Stimulated activated naive CD4-positive, alpha-beta T cell (primary cell): Measurements from ENCODE around the gene CFAP300.

Source experiments
- DNase-seq, 6 experiments: peaks; one replicate each; lab custom pipeline; 2025; lab: John Stamatoyannopoulos, UW

Gene CFAP300

DNA sequence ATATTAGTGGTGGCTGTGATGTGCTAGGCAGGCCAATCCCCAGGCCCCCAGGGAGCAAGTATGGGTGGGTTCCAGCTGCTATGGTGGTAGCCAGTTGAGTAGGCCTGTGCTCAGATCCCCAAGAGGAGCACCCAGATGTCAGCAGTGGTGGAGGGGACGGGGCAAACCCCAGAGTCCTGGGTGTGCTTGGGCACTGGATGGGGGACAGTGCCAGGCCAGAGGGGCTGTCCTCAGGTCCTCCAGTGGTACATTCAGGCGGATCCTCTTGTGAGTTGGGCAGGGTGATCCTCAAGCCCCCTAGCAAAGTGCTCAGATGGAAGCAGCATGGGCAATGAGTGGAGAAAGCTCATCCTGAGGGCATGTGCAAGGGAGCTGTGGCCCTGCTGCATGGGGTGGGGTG is 26.0 kb downstream of the CFAP300 start:
- no peak for DNase-seq

- no peak for DNase-seq
Observed at GRCh38 chr11:102079625-102080024, 32.4 kb downstream of the CFAP300 start.

DNA sequence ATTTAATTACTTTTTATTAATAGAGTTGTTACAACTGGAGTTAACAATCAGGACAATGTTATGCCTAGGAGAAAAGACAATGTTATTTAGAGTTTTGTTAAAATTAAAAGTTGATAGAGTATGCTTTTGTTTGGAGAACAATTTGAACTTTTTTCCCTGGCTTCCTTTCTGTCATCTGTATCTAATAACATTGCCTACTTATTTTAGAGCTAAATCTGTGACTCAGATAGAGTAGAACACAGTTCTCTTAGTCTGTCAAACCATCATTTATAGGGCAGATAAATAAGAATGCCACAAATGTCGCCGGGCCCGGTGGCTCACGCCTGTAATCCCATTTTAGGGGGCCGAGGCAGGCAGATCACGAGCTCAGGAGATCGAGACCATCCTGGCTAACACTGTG is 34.1 kb downstream of the CFAP300 start:
- no peak for DNase-seq

DNA sequence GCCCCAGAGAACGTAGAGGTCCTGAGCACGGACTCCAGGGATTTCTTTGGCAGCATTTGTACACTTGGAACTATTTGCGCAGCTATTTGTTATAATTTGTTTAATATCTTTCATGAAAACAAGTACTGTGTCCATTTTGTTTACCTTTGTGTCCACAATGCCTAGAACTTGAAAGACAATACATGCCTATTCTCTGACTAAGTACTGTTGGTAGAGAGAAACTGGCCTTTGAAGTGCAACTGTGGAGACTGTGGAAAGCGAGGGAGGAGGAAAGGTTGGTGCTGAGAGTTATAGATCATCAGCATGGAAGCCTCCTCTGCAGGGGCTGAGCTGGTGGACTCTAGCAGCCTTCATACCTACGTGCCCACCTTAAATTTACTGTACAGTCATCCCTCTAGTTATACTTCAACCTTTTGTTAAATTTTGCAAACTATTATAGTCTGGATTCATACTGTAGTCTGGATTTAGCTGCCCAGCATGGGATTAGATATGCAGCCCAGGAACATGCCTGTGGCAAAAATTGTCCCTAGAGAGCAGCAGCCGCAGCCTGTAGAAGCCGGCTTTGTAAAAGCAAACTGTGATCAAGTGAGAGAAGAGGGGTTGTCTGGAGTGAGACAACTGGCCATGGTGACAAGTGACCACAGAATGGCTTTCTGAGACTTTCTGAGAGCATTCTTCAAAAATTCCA is 38.8 kb downstream of the CFAP300 start:
- no peak for DNase-seq

- no peak for DNase-seq
Observed at GRCh38 chr11:102097186-102097585, 49.9 kb downstream of the CFAP300 start.

DNA sequence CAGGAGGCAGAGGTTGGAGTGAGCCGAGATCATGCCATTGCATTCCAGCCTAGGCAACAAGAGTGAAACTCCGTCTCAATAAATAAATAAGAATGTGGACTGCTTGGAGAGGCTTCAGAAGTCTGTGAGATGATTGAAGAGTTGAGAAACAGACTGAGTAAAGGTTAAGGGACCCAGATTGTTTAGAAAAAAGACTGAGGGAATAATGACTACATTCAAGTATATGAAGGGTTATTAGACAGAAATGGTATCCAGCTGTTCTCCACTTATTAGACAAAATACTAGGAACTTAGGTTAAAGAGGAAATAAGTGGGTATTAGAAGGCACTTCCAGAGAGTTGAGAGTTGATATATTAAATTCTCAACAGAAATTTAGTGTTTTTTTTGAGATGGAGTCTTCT is 52.5 kb downstream of the CFAP300 start:
- DNase-seq, result no peak

GRCh38 chr11:102108734-102109440 is 61.6 kb downstream of the CFAP300 start:
- DNase-seq, result no peak

DNA sequence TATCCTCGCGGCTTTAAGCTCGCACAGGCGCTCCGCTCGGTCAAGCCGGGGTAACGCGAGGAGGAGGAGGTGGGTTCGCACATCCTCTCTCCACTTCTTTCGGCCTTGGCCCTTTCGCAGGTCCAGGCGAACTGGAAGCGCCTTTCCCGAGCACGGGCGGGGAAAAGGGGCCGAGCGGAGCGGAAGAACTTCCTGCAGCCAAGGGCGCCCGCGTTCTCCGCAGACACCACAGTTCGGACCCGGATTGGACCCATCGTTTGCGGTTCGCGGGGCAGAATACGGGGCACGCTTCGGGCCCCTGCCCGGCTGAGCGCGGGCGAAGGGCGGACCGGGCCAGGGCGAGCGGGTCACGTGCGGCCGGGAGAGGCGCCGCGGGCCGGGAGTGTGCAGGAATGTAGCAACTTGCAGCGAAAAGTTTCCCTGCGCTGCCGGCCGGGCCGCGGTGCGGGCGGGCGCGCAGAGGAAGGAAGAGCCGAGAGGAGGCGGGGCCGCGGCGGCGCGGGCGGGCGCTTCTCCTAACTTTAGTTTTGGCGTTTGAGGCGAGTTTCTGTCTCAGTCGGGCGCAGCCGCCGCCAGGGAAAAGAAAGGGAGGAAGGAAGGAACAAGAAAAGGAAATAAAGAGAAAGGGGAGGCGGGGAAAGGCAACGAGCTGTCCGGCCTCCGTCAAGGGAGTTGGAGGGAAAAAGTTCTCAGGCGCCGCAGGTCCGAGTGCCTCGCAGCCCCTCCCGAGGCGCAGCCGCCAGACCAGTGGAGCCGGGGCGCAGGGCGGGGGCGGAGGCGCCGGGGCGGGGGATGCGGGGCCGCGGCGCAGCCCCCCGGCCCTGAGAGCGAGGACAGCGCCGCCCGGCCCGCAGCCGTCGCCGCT is 62.9 kb downstream of the CFAP300 start, which contains the start of gene YAP1:
Gene YAP1 (plus strand): TSS at position 552 of the 865 bp plus-strand sequence. CDS start 402 bp downstream, outside the sequence.
- DNase-seq, result peak; percentile 11 to 53 (median 30)

DNA sequence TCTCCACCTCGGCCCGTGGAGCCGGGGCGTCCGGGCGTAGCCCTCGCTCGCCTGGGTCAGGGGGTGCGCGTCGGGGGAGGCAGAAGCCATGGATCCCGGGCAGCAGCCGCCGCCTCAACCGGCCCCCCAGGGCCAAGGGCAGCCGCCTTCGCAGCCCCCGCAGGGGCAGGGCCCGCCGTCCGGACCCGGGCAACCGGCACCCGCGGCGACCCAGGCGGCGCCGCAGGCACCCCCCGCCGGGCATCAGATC is 63.4 kb downstream of the CFAP300 start:
- DNase-seq, result peak in 1 of 6 experiments; percentile 6

- DNase-seq, result peak in 2 of 6 experiments; percentile 5 to 20
Observed at GRCh38 chr11:102111011-102111786, 64.0 kb downstream of the CFAP300 start.

GRCh38 chr11:102111787-102112508 is 64.7 kb downstream of the CFAP300 start:
- DNase-seq, result peak in 2 of 6 experiments; percentile 8 to 10

DNA sequence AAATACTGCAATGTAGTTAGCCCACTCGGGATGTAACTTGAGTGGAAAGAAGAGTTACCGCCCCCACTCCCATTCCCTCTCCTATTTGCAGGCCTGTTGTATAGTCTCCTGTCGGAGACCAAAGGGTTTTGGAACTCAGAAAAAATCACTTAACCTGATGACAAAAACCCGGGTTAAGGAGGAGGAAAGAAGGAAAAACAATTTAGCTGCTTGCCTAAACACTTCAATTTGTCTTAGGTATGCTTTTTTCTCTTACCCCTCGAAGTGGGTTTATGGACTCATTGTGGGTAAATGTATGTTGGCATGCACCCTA is 65.2 kb downstream of the CFAP300 start:
- no peak for DNase-seq

DNA sequence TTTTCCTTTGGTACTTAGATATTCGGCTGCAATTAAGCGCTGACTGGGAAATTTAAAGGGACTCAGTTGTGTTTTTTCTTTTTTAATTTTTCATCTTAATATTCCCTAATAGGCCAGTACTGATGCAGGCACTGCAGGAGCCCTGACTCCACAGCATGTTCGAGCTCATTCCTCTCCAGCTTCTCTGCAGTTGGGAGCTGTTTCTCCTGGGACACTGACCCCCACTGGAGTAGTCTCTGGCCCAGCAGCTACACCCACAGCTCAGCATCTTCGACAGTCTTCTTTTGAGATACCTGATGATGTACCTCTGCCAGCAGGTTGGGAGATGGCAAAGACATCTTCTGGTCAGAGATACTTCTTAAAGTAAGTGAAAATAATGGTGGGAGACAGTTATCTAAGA is 66.8 kb downstream of the CFAP300 start:
- DNase-seq, result no peak

GRCh38 chr11:102115557-102115956 is 68.3 kb downstream of the CFAP300 start:
- DNase-seq, result no peak

DNA sequence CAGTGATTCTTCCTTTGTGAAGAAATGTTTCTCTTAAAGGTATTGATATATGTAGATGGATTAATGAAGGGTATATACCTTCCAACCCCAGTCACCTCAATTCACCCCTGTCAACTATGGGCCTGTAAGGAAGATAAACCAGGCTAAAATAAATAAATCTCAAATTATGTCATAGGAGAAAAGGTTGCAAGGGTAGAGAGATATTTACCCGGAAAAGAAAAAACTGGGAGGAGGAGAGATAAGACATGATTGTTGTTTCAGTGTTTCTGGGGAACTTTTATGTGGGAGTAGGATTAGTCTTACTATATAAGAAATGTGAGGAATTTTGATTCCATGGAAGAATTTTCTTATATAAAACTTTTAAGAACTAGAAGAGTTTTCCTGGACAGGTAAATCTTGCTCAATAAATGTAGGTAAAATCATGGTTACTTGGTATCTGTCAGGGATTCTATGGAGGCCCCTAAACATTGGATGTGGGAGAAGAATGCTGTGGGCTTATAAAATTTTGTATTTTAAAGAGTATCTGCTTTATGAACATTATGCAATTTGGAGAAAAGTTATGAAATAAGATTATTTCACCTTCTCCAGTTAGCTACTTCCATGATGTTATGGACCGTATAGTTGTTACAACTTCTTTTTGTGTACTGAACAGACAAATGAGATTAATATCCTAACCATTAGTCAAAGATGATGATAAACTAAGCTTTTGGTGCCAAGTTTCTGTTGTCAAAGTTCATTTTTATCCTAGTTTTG is 69.4 kb downstream of the CFAP300 start:
- no peak for DNase-seq

DNA sequence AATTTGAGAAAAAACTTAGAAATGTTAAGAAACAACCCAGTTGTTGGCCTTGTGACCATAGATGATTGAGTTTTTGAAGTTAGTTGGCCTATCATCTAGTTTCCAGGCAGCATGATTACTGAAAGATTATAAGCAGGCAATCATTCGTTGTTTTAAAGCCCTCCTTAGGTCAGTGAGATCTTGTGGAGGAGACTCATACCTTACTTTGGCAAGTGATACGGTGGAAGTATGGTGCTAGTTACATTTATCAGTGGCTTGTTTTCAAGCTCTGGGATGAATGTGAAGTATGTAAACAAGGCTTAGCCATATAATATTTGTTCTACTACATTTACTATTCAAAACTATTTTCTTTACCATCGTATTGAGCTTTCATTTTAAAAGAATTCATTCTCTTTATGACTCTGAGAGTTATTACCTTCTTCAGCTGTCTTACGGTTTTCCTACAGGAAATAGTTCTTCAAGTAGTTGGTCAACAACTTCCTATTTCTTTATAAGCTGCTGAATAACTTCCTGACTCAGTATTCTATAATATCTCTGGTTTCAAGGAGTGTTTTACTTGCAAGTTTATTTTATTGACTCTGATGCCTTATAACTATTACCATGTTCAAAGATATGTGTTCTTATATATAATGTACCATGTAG is 70.4 kb downstream of the CFAP300 start:
- DNase-seq, result no peak

DNA sequence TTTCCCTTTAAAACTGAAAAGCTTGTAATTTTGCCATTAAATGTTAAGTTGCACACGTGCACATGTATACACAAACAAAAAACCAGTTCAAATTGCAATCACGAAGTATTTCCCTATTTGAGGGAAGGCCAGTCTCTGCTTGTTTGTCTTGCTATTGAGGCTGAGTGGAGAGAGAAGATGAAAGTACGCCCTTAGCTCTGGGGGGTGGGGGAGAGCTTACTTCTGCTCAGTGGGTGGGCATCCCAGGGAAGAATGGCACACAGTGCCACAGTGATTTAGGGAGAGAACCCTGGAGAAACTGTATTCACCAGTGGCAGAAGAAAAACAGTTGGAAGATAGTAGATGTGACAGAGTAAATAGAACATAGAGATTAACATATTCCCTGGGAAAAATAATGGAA is 71.7 kb downstream of the CFAP300 start:
- DNase-seq, result no peak

DNA sequence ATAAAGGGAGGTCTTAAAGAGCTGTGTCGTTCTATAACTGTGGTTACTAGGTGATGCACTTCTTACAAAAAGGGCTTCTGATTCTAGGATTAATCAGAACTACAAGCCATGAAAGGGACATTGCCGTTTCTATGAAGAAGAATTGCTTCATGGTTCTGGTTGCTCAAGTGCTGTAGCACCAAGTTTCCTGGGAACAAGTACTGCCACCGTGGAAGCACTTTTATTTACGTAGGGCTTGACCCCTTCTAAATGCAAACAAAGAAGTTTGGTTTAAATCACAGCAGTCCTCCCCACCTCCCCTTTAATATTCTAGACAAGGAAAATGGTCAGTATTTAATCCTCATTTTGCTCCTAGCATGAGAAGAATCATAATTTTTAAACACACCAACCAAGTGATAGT is 72.8 kb downstream of the CFAP300 start:
- no peak for DNase-seq

DNA sequence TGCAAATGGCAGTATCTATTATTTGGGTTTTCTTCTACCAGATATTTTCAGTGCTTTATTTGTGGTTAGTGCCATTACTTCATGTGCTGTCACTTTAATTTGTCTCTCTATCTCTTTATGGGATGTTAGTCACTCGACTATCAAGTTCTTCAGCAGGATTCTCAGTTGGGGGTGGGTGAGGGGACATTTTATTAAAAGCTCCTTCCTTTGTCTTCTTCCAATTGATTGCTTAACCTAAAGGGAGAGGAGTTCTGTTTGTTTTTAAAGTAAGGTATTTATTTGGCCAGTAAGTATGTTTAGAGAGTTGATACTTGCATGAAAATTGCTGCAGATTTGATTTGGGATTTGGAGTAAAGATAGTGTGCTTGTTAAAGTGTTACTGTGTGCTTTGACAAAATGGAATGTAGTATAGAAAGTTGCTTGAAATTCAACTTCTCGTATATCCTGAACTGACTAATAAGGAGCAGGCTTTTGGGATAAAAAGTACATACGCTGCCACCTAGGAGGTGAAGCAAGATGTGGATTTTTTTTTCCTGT is 73.3 kb downstream of the CFAP300 start:
- no peak for DNase-seq

DNA sequence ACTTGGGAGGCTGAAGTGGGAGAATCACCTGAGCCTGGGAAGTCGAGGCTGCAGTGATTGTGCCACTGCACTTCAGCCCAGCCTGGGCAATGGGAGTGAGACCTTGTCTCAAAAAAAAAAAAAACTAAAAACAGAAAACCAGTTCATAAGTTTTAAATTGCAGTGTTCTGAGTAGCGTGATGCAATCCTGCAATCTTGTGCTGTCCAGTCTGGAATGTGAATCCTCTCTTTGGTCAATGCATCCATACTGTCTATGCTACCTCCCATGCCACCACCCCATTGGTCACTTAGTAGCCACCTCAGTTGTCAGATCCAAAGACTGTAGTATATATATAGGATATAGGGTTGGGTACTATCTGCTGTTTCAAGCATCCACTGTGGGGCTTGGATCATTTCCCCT is 74.1 kb downstream of the CFAP300 start:
- DNase-seq, result no peak
